GM18861 (cell line): ENCODE measurements around the gene SPIN1.

ENCODE experiments used
- ATAC-seq: cut with Tn5 transposase; IDR thresholded peaks from one replicate; pipeline ENCODE4 v1.9.1; 2021; ENCODE audit not compliant: unreplicated experiment

Gene SPIN1

GRCh38 chr9:88433583-88434255 is 45.5 kb downstream of the SPIN1 start:
- ATAC-seq, result no peak

- no peak for ATAC-seq
These were observed 47.1 kb downstream of the SPIN1 start for GRCh38 chr9:88435336-88435735.

GRCh38 chr9:88436379-88436778 is 48.1 kb downstream of the SPIN1 start:
- ATAC-seq, result no peak

GRCh38 chr9:88437210-88438146 is 49.2 kb downstream of the SPIN1 start:
- ATAC-seq, result no peak

- no peak for ATAC-seq
These were observed 50.6 kb downstream of the SPIN1 start for GRCh38 chr9:88438811-88439210.

GRCh38 chr9:88441301-88442007 is 53.2 kb downstream of the SPIN1 start:
- ATAC-seq, result no peak

GRCh38 chr9:88443480-88444113 is 55.4 kb downstream of the SPIN1 start:
- ATAC-seq, result no peak

GRCh38 chr9:88446728-88447127 is 58.5 kb downstream of the SPIN1 start:
- ATAC-seq, result no peak

- ATAC-seq, result no peak
These were observed 59.2 kb downstream of the SPIN1 start for GRCh38 chr9:88447431-88447830.

GRCh38 chr9:88451160-88451559 is 62.9 kb downstream of the SPIN1 start:
- ATAC-seq, result no peak

GRCh38 chr9:88458716-88459465 is 70.6 kb downstream of the SPIN1 start:
- no peak for ATAC-seq

- ATAC-seq, result no peak
These were observed 72.5 kb downstream of the SPIN1 start for GRCh38 chr9:88460587-88461332.

- ATAC-seq, result no peak
These were observed 73.9 kb downstream of the SPIN1 start for GRCh38 chr9:88462191-88462590.

- ATAC-seq, result no peak
These were observed 76.6 kb downstream of the SPIN1 start for GRCh38 chr9:88464851-88465250.

GRCh38 chr9:88468226-88468625 is 80.0 kb downstream of the SPIN1 start:
- no peak for ATAC-seq

- ATAC-seq, result no peak
These were observed 88.4 kb downstream of the SPIN1 start for GRCh38 chr9:88476491-88477271.

- ATAC-seq, result no peak
These were observed 89.1 kb downstream of the SPIN1 start for GRCh38 chr9:88477300-88477751.

- ATAC-seq, result no peak
These were observed 90.0 kb downstream of the SPIN1 start for GRCh38 chr9:88478246-88478645.

- ATAC-seq, result no peak
These were observed 93.7 kb downstream of the SPIN1 start for GRCh38 chr9:88481933-88482332.
